ENCODE measurements around the gene F13A1.
"Not testable (repeated sequence)": the region's sequence is repeated elsewhere in the genome, so short reads cannot be mapped to it uniquely, and the experiment has no call there.

F13A1 gene

DNA sequence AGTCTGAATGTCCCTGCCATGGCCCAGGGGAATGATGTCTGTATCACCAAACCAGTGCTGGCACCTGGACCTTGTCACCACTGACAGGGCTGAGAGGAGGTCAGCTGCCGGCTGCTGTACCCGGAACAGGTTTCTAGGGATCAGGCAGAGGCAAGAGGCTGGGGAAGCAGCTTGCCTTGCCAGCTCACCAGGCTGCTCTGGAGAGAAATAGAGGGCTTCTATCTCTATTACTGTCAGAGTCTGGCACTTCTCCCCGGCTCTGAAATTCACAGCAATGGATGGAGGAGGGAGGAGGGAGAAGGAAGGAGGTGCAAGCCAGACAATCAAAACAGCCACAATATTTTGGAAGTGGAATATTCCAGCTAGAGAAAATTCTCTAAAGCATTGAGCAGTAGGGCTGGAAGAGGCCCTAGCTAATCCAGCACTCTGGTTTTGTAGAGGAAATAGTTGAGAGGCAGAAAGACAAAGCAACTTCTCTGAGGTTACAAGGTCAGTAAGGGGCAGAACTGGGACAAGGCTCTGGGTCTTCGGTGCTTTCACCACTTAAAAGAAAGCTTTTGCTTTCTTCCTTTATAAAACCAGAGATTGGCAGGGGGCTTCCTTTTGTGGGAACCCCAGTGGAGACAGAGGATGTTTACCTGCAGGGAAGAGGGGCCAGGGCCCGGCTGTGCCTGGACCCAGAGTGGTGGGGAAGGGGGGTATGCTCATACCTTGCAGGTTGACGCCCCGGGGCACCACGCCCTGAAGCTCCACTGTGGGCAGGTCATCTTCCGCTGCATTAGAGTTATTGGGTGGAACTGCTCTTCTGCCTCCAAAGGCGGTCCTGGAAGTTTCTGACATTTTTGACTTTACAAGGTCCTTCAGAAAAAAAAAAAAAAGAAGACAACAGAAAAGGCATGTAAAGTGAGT is 2.4 kb downstream of the F13A1 start:
- no peak for DNase-seq

DNA sequence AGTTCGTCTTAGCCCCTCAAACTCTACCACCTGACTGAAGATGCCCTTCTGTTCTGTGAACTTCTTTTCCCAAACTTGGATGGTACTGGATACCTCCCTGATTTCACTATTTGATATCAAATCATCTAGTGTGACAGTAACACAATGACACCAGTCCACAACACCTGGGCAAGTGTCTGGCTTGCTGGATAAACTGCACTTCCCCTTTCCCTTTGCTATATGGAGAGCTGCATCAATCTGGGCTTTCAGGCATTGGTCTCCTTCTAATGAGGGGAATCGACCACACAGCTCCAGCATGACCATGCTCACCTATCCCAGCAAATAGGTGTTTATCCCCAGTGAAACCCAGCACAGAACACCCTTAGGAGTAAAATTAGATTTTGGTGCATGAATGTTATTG is 3.1 kb downstream of the F13A1 start:
- DNase-seq: no peak

DNA sequence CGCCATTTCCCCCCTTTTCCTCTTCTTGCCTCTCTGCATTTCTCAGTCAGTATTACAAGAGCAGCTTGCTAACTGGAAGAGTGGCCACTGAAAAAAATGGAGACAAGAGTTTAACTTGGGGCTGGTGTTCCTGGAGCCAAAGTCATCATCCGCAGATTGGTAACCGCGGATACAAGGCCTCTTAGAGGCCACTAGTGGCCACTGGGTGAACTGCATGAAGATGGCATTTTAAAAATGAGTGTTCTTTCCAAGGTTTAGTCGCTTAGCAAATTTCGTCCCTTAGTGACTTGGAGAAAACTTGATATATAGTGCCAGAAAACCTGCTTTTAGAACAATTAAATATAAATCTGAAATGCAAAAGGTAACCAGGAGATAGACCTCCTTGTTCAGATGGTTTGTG is 4.8 kb downstream of the F13A1 start:
- DNase-seq: peak; percentile 51

DNA sequence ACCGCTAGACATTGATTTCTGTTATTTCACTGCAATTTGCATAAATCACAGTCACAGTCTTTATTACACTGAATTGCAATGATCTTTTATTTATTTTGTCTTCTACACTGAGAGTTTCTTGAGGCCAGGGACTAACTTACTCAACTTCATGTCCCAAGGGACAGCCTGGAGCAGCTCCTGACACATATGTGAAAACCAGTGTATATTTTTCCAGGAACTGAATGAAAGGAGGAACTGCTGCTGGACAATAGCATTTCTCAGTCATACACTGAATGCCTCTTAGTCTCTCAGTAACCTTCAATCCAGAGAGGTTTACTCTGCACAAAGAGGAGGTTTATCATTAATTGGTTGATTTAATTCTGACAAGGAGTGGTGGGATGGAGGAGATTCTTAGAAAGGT is 5.9 kb downstream of the F13A1 start:
- peak; percentile 33 for DNase-seq

DNA sequence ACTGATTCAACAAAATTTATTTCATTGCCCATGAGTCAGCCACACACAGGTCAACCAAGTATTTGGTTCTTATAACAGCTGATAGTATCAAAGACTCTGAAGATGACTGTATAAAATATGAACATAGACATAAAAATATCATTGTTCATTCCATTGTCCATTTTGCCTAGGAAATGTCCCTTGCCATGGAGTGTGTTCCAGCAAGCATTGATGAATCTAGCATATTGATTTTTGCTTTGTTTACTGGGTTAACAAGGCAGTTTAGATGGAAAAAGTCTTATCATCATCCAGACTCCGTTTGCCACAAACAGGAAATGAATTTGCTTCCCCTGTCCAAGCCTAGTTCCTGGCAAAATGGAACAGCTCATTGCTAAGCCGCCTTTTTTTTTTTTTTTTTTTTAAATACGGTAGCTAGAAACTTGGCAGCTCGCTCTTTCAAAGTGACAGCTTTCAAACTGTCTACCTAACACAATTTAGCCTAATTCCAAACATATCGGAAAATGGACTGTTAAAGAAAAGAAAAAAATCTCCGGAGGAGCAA is 7.5 kb downstream of the F13A1 start:
- DNase-seq: no peak

DNA sequence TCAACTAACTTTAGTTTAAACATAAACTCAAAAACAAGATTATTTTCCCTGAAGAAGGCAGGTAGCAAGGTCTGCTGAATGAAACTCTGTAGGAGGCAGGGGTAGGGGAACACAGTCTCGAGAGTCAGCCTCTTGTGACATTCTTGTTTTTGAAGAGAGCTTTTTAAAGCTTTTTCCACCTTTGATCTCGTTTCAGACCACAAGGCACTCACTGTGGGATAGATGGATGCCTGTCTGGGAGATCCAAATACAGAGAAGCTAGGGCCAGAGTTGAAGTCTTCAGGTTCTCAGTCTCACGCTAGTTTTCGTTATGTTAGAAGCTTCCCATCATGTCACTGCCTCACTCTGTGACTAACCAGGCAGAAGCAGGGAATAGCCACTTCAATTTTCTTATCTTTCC is 14.9 kb downstream of the F13A1 start:
- DNase-seq: no peak

DNA sequence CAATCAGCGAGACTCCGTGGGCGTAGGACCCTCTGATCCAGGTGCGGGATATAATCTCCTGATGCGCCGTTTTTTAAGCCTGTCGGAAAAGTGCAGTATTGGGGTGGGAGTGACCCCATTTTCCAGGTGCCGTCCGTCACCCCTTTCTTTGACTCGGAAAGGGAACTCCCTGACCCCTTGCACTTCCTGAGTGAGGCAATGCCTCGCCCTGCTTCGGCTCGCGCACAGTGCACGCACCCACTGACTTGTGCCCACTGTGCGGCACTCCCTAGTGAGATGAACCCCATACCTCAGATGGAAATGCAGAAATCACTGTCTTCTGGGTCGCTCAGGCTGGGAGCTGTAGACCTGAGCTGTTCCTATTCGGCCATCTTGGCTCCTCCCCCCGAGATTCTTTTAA is 20.1 kb downstream of the F13A1 start:
- DNase-seq: not testable (repeated sequence)

DNA sequence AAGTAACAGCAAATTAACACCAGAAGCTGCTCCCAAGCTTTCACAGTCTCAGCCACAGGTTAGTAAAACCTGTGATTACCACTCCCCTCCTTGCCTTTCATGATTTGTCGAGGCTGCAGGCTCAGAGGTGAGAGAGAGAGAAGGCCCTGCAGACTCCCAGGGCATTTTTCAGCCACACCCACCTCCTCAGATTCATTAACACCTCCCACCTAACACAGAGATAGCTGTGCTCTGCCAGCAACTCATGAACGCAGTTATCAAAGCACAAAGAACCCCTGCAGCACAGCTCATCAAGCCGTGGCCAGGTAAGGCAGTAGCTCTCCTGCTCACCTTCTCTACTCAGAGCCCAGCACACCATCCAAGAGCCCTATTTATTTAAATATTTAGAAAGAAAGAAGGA is 27.1 kb downstream of the F13A1 start:
- DNase-seq: no peak

DNA sequence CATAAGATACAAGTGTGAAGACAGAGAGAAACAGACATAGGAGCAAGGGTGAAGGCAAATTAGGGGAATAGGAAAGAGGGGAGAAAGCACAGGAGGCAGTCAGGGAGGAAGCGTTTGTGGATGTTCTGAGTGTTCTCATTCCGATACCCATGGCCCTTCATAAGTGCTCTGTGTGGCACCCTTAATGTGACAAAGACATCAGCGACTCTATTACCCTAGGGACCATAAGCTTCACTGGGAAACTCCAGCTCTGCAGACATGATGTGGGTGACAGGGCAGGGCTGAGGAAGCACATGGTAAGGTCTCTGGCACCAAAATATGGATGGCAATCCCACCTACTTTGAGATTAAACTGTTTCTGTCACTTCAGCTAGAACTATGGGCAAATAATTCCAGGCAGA is 33.0 kb downstream of the F13A1 start:
- DNase-seq: no peak

DNA sequence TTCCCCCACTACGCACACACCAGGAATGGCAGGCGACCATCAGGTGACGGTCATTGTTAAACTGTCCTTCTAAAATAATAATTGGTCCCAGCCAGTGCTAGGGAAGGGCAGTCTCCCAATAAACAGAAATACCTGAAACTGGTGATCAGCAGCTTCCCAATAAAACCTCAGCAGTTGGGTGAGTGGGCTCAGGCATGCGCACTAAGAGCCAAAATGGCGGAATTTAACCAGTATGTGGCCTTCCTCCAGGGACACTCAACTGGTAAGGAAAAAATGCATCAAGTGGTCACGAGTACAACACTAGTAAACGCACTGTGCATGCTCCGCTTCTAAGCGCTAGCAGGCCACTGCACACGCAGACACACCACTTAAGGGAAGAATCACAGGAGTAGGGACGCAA is 34.8 kb downstream of the F13A1 start:
- no peak for DNase-seq

DNA sequence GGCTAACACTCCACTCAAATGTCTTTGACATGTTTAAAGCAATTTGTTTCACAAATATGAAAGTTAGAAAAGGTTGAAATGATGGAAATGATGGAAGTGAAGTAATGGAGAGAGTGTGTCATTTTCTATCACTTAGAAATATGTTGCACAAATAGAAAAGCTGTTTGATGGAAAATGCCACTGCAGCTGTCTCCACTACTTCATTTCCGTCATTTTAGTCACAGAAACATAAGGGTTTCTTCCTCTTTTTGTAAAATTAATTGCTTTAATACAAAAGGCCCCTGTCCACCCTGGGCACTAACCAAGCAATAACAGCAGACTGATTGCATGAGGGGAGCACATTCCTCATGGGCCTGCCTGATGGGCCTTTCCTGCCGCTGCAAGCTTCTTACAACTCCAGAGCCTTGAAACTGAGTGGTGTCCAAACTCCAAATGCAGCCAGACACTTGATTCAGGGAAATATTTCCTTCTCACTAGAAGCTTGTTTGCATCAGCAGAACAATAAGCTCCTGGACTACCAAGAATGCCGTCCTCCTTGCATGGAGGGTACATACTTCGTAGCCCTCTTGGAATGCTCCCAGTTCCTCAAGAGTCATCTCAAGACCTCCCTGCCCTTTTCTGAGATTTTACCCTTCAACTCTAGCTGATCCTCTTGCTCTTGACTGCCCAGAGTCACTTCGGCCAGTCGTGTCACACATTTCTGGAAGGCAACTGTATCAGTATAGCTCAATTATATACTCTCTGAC is 36.1 kb downstream of the F13A1 start:
- no peak for DNase-seq

DNA sequence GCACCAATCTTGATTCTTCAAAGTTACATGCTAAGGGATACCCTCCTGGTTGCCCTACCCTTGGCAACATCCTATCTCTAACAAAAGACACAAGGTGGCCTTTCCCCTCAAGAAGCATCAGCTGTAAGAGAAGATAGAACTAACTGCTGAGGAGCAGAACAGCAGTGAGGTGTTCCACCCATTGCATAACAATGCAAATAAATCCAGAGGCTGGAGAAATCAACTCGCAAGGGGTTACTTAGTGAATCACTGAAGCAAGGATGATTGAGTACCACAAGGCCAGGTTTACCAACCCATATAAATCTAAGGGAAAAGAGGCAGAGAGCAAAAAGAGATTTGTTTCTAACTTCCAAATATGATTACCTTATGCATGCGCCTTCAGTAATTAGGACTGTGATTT is 36.7 kb downstream of the F13A1 start:
- no peak for DNase-seq

DNA sequence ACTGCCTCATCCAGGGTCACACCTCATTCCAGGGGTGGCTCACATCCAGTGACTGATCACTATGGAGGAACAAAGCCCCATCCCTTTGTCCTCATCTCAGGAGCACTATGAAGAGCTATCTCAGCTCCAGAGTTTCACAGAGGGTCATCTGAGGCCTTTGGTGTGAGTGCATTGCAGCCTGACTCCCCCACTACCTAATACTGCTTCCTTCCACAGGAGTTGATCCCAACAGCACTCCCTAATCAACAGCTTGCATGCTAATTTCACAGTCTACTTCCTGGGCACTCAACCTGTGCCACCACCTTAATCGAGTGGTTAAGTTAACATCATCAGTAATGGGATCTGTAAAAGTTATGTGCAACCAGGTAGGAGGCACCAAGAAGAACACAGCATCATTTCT is 37.7 kb downstream of the F13A1 start:
- no peak for DNase-seq

DNA sequence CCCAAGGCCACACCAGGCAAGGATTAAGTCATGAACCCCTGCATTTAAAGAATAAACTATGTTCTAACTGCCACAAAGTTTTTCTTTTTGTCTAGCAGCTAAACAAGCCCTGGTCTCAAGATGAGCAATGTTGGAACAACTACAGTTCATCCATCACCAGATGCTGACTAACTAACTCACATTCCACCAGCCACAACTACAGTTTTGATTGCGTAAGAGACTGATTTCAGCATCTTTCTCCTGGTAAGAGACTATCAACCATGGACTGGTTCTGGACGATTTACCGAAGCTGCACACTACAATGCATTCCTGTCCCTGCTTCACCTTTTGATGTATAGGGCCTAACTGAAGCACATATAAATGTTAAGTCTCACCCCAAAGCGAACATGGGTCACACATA is 43.0 kb downstream of the F13A1 start:
- DNase-seq: peak; percentile 91

DNA sequence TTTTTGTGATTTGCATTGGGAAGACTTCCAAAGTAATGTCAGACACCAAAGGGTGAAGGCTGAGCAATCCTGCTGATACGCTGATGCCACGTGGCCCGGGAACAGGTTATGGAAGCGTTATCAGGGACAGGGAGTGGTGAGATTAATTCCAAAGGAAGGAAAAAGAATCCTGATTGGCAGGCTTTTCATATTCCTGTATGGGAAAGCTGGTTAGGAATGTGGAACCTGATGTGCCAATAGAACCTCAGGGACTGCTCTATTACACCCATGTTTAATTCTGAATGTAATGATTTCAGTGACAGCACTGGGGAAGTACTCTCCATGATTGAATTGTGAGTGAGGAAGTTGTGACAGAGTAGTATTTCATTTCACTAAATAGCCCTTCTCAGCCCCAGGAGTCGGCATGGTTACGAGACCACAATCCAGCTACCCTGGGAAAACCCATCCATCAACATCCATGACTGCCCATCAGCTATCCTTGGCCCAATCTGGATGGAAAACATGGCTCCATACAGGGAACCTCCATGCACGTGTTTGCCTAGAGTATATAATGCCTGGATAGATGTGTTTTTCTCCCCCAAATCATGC is 49.4 kb downstream of the F13A1 start:
- DNase-seq: no peak

DNA sequence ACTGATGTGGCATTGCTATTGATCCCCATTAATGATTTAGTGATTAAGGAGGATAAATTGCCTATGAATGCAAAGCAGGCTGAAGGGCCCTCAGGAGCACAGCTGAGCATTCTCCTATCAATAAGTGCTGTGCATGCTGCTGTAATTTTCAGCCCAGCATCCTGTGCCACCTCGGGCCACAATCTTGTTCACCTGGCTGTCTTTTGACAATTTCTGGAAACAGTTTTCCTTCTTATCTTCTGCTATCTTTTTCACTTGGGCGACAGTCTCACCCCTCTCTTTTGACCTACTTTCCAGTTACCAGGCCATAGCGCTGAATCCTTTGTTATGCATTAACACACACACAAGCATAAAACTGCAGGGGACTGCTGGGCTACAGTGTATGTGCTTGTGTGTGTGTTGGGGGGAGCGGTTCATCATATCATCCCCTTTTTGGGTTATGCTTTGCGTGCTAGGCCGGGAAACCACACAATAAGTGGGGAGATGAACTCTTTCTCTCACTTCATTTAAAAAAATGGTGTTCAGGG is 60.2 kb downstream of the F13A1 start:
- DNase-seq: no peak

DNA sequence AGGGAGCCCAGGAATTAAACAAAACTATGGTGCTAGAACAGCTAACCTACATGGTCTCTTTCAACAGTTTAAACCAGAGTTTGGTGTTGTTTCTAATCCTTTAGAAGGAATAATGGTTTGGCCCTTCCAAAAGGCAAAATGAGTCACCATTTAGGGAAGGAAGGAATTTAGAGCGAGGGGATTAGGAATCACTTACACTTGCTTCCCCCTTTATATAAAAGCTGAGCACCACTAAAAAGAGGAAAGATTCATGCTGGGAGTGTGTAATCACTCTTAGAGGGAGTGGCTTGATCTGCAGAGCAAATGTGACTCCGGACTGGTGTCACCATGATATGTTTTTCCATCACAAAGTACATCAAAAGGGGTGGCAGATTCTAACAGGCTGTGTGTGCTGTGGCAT is 63.6 kb downstream of the F13A1 start:
- peak; percentile 42 for DNase-seq

DNA sequence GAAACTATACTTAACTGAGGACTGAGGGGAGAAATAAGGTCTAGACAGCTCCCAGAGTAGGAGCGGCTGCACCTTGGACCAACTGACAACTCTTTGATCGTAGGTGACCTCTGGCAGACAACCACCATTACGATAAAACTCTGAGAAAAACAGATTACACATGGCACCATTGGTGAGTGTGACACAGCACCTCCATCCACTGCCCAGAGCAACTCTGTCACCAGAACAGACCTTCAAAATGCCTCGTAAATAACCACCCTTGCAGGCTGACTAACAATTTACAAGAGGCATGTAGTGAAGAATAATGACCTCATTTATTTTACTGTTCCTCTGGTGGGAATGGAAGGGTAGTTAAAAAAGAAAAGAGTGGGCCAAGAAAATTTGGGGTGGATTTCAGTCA is 64.2 kb downstream of the F13A1 start:
- no peak for DNase-seq

DNA sequence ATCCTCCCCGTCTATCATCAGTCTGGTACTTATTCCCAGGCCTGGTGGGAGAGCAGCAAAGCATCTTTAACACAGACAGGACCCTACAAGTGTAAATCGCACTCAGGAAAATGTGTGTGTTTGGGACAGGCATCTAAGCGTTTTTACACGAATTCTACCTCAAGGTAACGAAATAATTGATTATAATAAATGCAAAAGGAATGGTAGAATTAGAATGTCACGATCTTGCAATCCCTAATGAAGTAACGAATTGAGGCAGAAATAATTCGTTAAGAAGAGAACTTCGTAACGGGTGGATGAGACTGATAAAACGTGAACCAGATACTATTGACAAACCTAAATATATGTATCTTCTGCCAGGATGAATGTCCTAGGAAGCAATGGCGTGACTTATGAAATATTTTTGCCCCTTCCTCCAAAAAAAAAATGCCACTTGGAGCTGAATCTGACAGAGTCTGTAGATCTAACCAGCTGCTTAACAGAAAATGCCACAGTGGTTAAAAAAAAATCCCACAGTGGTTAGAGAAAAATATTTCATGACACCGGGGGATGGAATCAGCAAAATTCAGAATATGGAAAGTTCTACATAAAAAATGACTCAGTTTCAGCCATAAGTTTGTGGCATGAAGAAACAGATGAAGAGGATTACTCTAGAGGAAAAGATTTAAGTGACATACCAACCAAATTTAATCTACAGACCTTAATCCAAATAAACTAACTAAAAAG is 68.7 kb downstream of the F13A1 start:
- peak; percentile 64 for DNase-seq

DNA sequence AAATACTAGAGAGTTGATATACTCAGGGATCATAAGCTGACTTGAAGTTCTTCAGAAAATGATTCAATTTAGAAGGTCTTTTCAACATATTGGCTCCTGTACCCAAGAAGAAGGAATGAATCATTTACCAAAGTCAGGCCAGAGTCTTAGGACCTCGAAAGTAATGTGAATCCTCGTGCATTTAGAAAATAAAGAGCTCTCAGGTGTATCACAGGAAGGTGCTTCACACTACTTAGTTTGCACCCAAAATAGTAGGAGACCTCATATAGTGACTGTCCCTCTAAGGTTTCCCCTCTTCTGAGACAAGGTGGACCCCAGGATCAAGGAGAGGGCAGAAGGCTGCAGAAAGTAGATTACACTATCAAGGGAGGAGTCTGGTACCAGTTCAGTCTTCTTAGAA is 71.8 kb downstream of the F13A1 start:
- no peak for DNase-seq

DNA sequence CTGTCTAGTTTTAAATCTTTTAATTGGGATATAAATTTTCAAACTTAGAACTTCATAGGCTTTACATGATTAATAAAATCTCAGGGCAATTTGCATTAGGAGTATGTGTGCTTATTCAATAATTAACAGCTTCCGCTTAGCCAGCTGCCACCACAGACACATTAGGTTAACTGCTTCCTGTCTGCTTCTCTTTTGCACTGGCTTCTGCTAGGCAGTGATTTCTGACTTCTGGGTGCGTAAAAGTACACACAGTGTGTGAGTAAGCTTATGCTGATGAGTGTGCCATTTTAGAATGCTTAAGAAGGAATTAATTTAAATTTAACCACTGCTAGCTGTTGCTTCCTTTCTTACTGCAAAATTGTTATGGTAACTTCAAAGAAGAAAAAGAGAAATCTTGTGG is 73.9 kb downstream of the F13A1 start:
- DNase-seq: peak; percentile 70

DNA sequence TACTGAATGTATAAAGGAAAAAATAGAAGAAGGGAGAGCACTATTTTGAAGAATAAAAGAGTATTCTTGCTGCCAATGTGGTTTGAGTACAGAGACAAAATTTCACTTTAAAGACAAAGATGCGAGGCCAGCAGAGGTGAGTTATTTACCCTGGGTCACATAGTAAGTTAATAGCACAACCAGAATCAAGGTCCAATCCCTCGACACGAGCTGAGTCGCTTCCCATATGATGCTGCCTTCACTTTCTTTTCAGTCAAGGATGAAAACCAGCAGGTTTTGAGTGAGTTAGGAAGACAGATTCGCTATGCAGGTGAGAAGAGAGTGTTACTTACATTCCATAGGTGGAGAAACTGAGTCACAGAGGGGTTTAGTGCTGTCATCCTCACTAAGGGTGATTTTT is 75.8 kb downstream of the F13A1 start:
- no peak for DNase-seq

DNA sequence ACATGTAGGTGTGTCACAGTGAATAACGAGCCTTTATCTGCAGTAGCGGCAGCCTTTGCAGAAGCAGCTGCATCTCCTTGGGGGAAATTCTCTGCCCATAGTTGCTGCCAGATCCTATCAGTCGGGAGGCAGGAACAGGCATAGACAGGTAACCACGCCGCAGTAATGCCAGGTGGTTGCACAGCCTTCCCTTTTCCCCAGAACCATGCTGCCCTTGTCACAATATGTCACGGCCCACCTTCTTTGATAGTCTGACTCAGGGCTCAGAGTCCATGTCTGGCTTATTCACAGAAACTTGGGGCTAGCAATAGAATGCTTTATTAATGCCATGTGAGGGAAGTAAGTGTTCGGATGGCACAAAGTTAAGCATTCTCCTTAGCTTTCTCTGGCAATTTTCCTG is 76.6 kb downstream of the F13A1 start:
- no peak for DNase-seq

Data from fibroblast of skin of right biceps (primary cell).